HepG2 (cell line): ENCODE data around the gene FGD5. TPM values are rescaled to one million over a fixed set of nuclear protein-coding genes. Genes with fewer than 3 reads are reported as not detected.

ENCODE experiments used
- ATAC-seq: fragments of 200-7000 bp; cut with Tn5 transposase; 3 replicates; pipeline ENCODE4 v1.9.1; 2020; ENCODE audit warnings: mild to moderate bottlenecking, moderate library complexity
- BruUV-seq: library from RNA; stranded (reverse); fragments of 400-500 nt; replicated peaks from 2 replicates; lab custom pipeline; 2021; lab: Mats Ljungman, UMichigan
- CTCF ChIA-PET: fragments of 300-600 bp; formaldehyde crosslinking; extraction: SDS; loops from one replicate; lab custom pipeline; 2021; ENCODE audit warnings: low total read pairs, inconsistent platforms, low intra/inter-chr PET ratio; lab: Yijun Ruan, JAX
- POLR2A ChIA-PET: fragments of 350-600 bp; sonication (Branson Sonifier 250); formaldehyde crosslinking; loops from one replicate; lab custom pipeline; 2020; ENCODE audit warnings: antibody characterized with exemption, inconsistent platforms; lab: Yijun Ruan, JAX
- DNase-seq: peaks from one replicate; pipeline ENCODE4 v3.0.0-alpha.2; 2015; ENCODE audit warnings: low spot score
- FAIRE-seq: peaks from 3 replicates; lab custom pipeline; 2011; peaks lifted over from hg19 to GRCh38; lab: Jason Lieb, UNC
- H2AFZ ChIP-seq: one replicate; pipeline ENCODE4 v1.6.1; 2011; ENCODE audit warnings: low read length, inconsistent platforms
- H3K27ac ChIP-seq: fragments of 300-600 bp; 3 replicates; pipeline ENCODE4 v1.8.0; 2011; ENCODE audit warnings: mixed run types, mild to moderate bottlenecking, mixed read lengths, low read length, inconsistent platforms; ENCODE audit not compliant: insufficient read depth; ENCODE audit errors: extremely low read length
- H3K27me3 ChIP-seq, 2 experiments: fragments of 200-600 bp in 1 of 2; 2 replicates in 1 of 2; 3 replicates in 1 of 2; pipeline versions ENCODE4 v1.6.0 to v1.8.0; 2011; ENCODE audit warnings: low read length in 2 of 2, mild to moderate bottlenecking in 2 of 2, moderate library complexity in 2 of 2, inconsistent platforms in 1 of 2; ENCODE audit not compliant: insufficient read depth in 2 of 2, control insufficient read depth in 1 of 2
- H3K36me3 ChIP-seq, 2 experiments: fragments of 200-600 bp in 1 of 2; replicated peaks in 1 of 2; 2 replicates in 1 of 2; 3 replicates in 1 of 2; pipeline versions ENCODE4 v1.5.1 to v1.8.0; 2011; ENCODE audit warnings: low read length in 2 of 2, inconsistent platforms in 1 of 2; ENCODE audit not compliant: insufficient read depth in 2 of 2, control insufficient read depth in 1 of 2
- H3K4me1 ChIP-seq: 2 replicates; pipeline ENCODE4 v1.5.1; 2012; ENCODE audit warnings: low read length, inconsistent platforms; ENCODE audit not compliant: insufficient read depth
- H3K4me2 ChIP-seq: 2 replicates; pipeline ENCODE4 v1.6.0; 2011; ENCODE audit warnings: low read depth, low read length, inconsistent platforms
- H3K4me3 ChIP-seq, 3 experiments: fragments of 200-600 bp in 1 of 3; sonication (generic), shearing (Covaris generic) in 1 of 3; replicated peaks in 1 of 3; 2 replicates each; pipeline ENCODE4 v1.5.1; 2011 to 2016; ENCODE audit warnings: low read length in 3 of 3, inconsistent platforms in 2 of 3, low read depth in 2 of 3, mild to moderate bottlenecking in 2 of 3, control low read depth in 1 of 3, mixed read lengths in 1 of 3; ENCODE audit not compliant: insufficient read depth in 1 of 3
- H3K79me2 ChIP-seq: one replicate; pipeline ENCODE4 v1.6.1; 2011; ENCODE audit warnings: low read length, inconsistent platforms; ENCODE audit not compliant: insufficient read depth
- H3K9ac ChIP-seq: 2 replicates; pipeline ENCODE4 v1.6.0; 2011; ENCODE audit warnings: mild to moderate bottlenecking, low read depth, low read length, inconsistent platforms; ENCODE audit not compliant: insufficient read depth
- H3K9me3 ChIP-seq: 2 replicates; pipeline ENCODE4 v1.5.1; 2012; ENCODE audit warnings: mild to moderate bottlenecking, low read length
- H4K20me1 ChIP-seq: 2 replicates; pipeline ENCODE4 v1.6.0; 2011; ENCODE audit warnings: inconsistent platforms, mild to moderate bottlenecking, low read length, moderate library complexity; ENCODE audit not compliant: insufficient read depth
- KLF13 ChIP-seq: sonication (generic); formaldehyde crosslinking; IDR thresholded peaks from 2 replicates; pipeline ENCODE4 v1.4.0; 2020; ENCODE audit warnings: mild to moderate bottlenecking, missing genetic modification reagents
- SNAPC4 ChIP-seq: sonication (generic); formaldehyde crosslinking; IDR thresholded peaks from 2 replicates; pipeline ENCODE4 v1.4.0; 2020; ENCODE audit warnings: mild to moderate bottlenecking, missing genetic modification reagents
- ZNF280D ChIP-seq: sonication (generic); formaldehyde crosslinking; IDR thresholded peaks from 2 replicates; pipeline ENCODE4 v1.5.1; 2020; ENCODE audit warnings: mild to moderate bottlenecking, missing genetic modification reagents
- ZNF713 ChIP-seq: sonication (generic); formaldehyde crosslinking; IDR thresholded peaks from 2 replicates; pipeline ENCODE4 v1.4.0; 2020; ENCODE audit warnings: mild to moderate bottlenecking, missing genetic modification reagents
- WGBS: methylation state at CpG from one replicate; pipeline ENCODE4 v1.1.6; 2017; ENCODE audit warnings: low lambda C conversion rate; 5-methylcytosine and 5-hydroxymethylcytosine counted together
- in situ Hi-C: cut with HindIII; loops from 2 replicates; pipeline ENCODE4 v1.10.0; 2017; ENCODE audit warnings: low pct_unique_long_range_greater_than_20kb; ENCODE audit not compliant: extremely low pct_ligation_motif_present
- intact Hi-C: fragments of 100-400 bp; cut with micrococcal nuclease; formaldehyde crosslinking; loops from one replicate; pipeline ENCODE4 v1.10.0; 2022; ENCODE audit not compliant: unreplicated experiment
- polyA plus RNA-seq, 8 experiments: library from polyadenylated mRNA; depleted of rRNA in 3 of 8; stranded (reverse) in 7 of 8; unstranded in 1 of 8; fragments of >200 nt; fragmentation: Illumina TruSeq in 4 of 8; extraction: Trizol in 4 of 8; gene quantifications; 2 replicates each; pipeline versions ENCODE4 v1.2.1 to v1.2.3, GENCODE V29; 2011 to 2016; ENCODE audit warnings: low read depth in 4 of 8, missing spikeins in 1 of 8, mixed read lengths in 1 of 8; ENCODE audit not compliant: insufficient read depth in 1 of 8
- total RNA-seq, 5 experiments: library from RNA; depleted of rRNA; stranded (reverse); fragments of >200 nt; fragmentation: Illumina TruSeq; extraction: Trizol; gene quantifications; 2 replicates each; pipeline ENCODE4 v1.2.3, GENCODE V29; 2016; ENCODE audit warnings: low read depth in 1 of 5
- TF ChIP-seq, protein P1 (sequence below): sonication (generic); formaldehyde crosslinking; IDR thresholded peaks from 2 replicates; pipeline ENCODE4 v1.8.1; 2023; ENCODE audit warnings: mild to moderate bottlenecking, missing genetic modification reagents, borderline replicate concordance

Gene FGD5
- total and polyA plus RNA-seq, 2 of the 13 experiments (the other 11 are each of a cell fraction or from before 2014, with no cell fraction given): 0.17 TPM; not detected in 1

DNA sequence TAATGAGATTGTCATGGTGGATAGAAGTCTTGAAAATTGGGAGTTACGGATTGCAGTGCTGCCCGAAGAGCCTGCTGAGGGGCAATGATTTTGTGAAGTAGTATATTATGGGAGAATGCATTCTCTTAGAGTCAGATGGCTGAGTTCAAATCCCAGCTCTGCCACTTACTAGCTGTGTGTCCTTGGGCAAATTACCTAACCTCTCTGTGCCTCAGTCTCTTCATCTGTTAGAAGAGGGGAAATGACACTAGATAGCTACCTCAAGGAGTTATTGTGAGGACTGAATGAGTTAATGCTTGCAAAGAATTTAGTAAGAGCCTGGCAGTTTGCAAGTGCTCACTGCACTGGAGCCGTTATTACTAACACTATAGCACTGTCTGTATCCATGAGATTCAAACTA is 15.4 kb downstream of the FGD5 start:
- Histone ChIP-seq H2AFZ (no peak overlapping the region), H3K4me2 (no peak overlapping the region), H3K4me3 (no peak overlapping the region), H3K9ac (no peak overlapping the region), H3K36me3 (no peaks in the 10 kb centered on the region), H4K20me1 (no peaks in the 10 kb centered on the region), H3K27ac (no peak overlapping the region), H3K27me3 (peaks cover 0 to 58% of the 10 kb centered on the region in 2 experiments; a peak in 3 of 5 replicates), H3K9me3 (no peaks in the 10 kb centered on the region), H3K4me1 (peaks cover 32% of the 10 kb centered on the region), H3K79me2 (no peaks in the 10 kb centered on the region)
- no TSS peak for BruUV-seq
- ChIA-PET POLR2A (no interaction called here), CTCF (no interaction called here)
- no peak for TF ChIP-seq ZNF713 (CRISPR knock-in tag)
- no peak for TF ChIP-seq KLF13 (CRISPR knock-in tag)
- TF ChIP-seq ZNF280D (CRISPR knock-in tag): no peak
- no peak for TF ChIP-seq SNAPC4
- TF ChIP-seq, protein P1, sequence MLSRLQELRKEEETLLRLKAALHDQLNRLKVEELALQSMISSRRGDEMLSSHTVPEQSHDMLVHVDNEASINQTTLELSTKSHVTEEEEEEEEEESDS (CRISPR knock-in tag): no peak
- ATAC-seq (no peak), DNase-seq (no peak), FAIRE-seq (no peak)
- intact Hi-C loops: no loop called here
- in situ Hi-C loops: no loop called here
- 29% methylated on average over 3 of the region's 3 CpGs for WGBS
